ENCODE measurements around the gene KCP.

KCP gene

GRCh38 chr7:128832880-128833147 lies 77.7 kb downstream of the KCP start:
- no peak overlapping the region for H3K27ac ChIP-seq (replicated peaks)
- H3K27me3 ChIP-seq (ENCODE audit: insufficient read depth, poor library complexity, severe bottlenecking): peaks cover 13% of the 10 kb centered on the region
- DNase-seq (ENCODE audit: low read depth in 1 of 2, low spot score in 1 of 2): no peak
- H3K4me3 ChIP-seq (replicated peaks; ENCODE audit: insufficient read depth, low read length): no peak overlapping the region
- no peak for TF ChIP-seq REST (IDR thresholded peaks at IDR 0.05; ENCODE audit: insufficient replicate concordance, low read depth)

- TF ChIP-seq POLR2AphosphoS5 (IDR thresholded peaks at IDR 0.05; ENCODE audit: low read depth) (no peak), GABPA (IDR thresholded peaks at IDR 0.05; ENCODE audit: low read depth) (no peak), CTCF (IDR thresholded peaks at IDR 0.05; ENCODE audit: insufficient read depth, low read length) (no peak), REST (IDR thresholded peaks at IDR 0.05; ENCODE audit: insufficient replicate concordance, low read depth) (no peak), SPI1 (IDR thresholded peaks at IDR 0.05; ENCODE audit: borderline replicate concordance, low read depth) (no peak)
- peaks cover 13% of the 10 kb centered on the region for H3K27me3 ChIP-seq (ENCODE audit: insufficient read depth, poor library complexity, severe bottlenecking)
- no peak overlapping the region for H3K4me3 ChIP-seq (replicated peaks; ENCODE audit: insufficient read depth, low read length)
- no peak for DNase-seq (ENCODE audit: low read depth in 1 of 2, low spot score in 1 of 2)
- H3K27ac ChIP-seq (replicated peaks): no peak overlapping the region
Observed at GRCh38 chr7:128831994-128832879, 78.3 kb downstream of the KCP start.

- TF ChIP-seq CTCF (IDR thresholded peaks at IDR 0.05; ENCODE audit: insufficient read depth, low read length) (no peak), GABPA (IDR thresholded peaks at IDR 0.05; ENCODE audit: low read depth) (no peak), SPI1 (IDR thresholded peaks at IDR 0.05; ENCODE audit: borderline replicate concordance, low read depth) (peak; percentile 41; the same call in 1 of the 2 replicates)
- Histone ChIP-seq H3K27ac (replicated peaks) (no peak overlapping the region), H3K27me3 (ENCODE audit: insufficient read depth, poor library complexity, severe bottlenecking) (peaks cover 13% of the 10 kb centered on the region), H3K4me3 (replicated peaks; ENCODE audit: insufficient read depth, low read length) (no peak overlapping the region)
- DNase-seq (ENCODE audit: low read depth in 1 of 2, low spot score in 1 of 2): peak in 1 of 2 experiments; percentile 50
Observed at GRCh38 chr7:128831178-128831993, 79.1 kb downstream of the KCP start.
